ENCODE measurements around the gene C14orf93.
A peak's percentile ranks its signal among the peaks of the same experiment; 100 is the strongest.

C14orf93 gene

DNA sequence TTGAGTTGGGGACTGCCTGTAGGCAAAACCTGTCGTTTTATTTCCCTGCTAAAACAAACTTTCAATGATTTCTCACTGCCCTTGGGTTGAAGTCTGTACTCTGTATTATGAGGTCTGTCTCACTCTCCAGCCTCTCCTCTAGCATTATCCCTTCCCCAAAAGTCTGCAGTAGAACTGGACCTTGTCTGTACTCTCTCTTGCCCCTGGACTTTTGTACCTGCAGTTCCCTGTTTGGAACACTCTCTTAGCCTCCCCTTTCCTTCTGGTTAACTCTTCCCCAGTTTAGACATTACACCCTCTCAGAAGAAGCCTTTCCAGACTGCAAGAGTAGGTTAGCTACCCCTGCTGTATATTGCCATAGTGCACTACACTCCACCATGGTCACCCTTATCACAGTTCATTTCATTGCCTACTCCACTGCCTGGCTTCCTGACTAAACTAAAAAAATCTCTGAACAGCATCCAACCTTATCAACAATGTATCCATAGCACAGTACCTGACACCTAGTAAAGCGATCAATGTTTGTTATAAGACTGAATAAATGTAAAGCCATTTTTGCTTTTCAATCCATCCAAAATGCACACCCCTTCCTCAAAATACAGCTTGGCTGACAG, 23.9 kb downstream of the C14orf93 start:
- TF ChIP-seq SIN3A (IDR thresholded peaks at IDR 0.05; ENCODE audit: borderline replicate concordance, insufficient read depth, low read length): no peak

DNA sequence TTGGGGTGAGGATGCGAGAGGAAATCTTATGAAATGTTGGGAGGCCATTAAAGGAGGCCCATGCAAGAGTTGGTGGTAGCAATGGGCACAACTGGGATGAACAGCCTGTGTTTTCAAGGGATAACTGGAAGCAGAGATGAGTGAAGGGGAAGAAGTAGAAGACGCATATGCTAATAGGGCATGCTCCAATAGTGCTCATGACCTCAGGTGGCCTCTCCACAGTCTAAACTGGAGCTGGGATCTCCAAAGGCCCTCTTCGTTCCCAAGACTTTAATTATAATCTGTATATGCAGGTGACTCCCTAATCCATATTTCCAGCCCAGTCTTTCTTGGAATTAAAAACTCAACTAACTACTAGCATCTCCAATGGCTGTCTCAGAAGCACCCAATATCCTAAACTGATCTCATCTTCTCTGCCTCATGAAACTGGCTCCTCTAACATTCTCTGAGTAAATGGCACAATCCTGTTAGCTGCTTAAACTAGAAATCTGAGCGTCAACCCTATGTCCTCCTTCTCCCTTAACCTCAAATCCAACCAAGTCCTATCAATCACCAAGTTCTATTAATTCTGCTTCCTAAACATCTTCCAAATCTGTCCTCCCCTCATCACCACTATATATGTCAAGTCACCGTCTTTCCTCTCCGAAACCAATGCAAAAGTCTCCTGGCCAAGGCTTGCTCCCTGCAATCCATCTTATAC, 24.8 kb downstream of the C14orf93 start:
- TF ChIP-seq, protein P1, sequence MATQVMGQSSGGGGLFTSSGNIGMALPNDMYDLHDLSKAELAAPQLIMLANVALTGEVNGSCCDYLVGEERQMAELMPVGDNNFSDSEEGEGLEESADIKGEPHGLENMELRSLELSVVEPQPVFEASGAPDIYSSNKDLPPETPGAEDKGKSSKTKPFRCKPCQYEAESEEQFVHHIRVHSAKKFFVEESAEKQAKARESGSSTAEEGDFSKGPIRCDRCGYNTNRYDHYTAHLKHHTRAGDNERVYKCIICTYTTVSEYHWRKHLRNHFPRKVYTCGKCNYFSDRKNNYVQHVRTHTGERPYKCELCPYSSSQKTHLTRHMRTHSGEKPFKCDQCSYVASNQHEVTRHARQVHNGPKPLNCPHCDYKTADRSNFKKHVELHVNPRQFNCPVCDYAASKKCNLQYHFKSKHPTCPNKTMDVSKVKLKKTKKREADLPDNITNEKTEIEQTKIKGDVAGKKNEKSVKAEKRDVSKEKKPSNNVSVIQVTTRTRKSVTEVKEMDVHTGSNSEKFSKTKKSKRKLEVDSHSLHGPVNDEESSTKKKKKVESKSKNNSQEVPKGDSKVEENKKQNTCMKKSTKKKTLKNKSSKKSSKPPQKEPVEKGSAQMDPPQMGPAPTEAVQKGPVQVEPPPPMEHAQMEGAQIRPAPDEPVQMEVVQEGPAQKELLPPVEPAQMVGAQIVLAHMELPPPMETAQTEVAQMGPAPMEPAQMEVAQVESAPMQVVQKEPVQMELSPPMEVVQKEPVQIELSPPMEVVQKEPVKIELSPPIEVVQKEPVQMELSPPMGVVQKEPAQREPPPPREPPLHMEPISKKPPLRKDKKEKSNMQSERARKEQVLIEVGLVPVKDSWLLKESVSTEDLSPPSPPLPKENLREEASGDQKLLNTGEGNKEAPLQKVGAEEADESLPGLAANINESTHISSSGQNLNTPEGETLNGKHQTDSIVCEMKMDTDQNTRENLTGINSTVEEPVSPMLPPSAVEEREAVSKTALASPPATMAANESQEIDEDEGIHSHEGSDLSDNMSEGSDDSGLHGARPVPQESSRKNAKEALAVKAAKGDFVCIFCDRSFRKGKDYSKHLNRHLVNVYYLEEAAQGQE (IDR thresholded peaks at IDR 0.05; ENCODE audit: insufficient read depth in 1 of 2, low read depth in 2 of 2, low read length in 2 of 2): no peak
- TF ChIP-seq SIN3A (IDR thresholded peaks at IDR 0.05; ENCODE audit: borderline replicate concordance, insufficient read depth, low read length): no peak

- TF ChIP-seq POLR2AphosphoS5 (IDR thresholded peaks at IDR 0.05; ENCODE audit: low read depth, low read length) (no peak), SIN3A (IDR thresholded peaks at IDR 0.05; ENCODE audit: borderline replicate concordance, insufficient read depth, low read length) (peak; percentile 12; the same call in 1 of the 2 replicates), FOXP2 (optimal IDR thresholded peaks at IDR 0.05; ENCODE audit: borderline replicate concordance, extremely low read depth, extremely low read length, insufficient read depth) (peak; percentile 39), TAF1 (IDR thresholded peaks at IDR 0.05; ENCODE audit: borderline replicate concordance, insufficient read depth, low read length) (peak; percentile 45; the same call in 1 of the 2 replicates)
- TF ChIP-seq, protein P1 (IDR thresholded peaks at IDR 0.05; ENCODE audit: insufficient read depth in 1 of 2, low read depth in 2 of 2, low read length in 2 of 2): no peak
These were observed 27.3 kb downstream of the C14orf93 start, which contains the start of gene AJUBA for GRCh38 chr14:22982477-22983245. Gene AJUBA, minus strand, starts transcription at chr14:22982551. Its CDS starts 285 bp downstream, at chr14:22982266.

DNA sequence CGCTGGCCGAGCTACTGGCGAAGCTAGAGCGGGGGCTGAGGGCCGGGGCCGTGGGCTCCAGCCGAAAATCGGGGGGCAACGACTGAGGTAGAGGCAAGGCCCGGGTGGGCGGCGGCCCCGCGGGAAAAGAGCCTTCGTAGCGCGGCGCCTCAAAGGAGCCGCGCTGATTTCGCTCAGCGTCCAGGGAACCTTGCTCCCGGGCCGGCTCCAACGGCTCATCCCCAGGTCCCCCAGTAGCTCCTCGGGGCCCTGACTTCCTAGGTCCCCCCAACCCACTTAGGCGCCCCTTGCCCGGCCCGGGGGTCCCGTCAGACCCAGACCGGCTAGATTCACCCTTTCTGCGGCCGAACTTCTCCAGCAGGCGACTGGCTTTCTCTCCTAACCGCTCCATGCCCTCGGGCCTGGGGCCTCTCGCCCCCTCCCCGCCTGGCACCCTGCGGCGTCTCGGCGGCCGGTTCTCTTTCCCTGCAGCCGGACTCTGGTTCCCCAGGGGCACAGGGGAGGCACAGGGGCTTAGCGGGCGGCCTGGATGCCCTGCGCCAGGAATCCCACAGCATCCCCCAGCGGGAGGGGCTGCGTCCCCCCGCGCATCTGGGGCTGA, 28.0 kb downstream of the C14orf93 start:
- TF ChIP-seq POLR2AphosphoS5 (IDR thresholded peaks at IDR 0.05; ENCODE audit: low read depth, low read length) (no peak), TAF1 (IDR thresholded peaks at IDR 0.05; ENCODE audit: borderline replicate concordance, insufficient read depth, low read length) (no peak), SIN3A (IDR thresholded peaks at IDR 0.05; ENCODE audit: borderline replicate concordance, insufficient read depth, low read length) (no peak), FOXP2 (optimal IDR thresholded peaks at IDR 0.05; ENCODE audit: borderline replicate concordance, extremely low read depth, extremely low read length, insufficient read depth) (no peak)
- TF ChIP-seq, protein P1 (IDR thresholded peaks at IDR 0.05; ENCODE audit: insufficient read depth in 1 of 2, low read depth in 2 of 2, low read length in 2 of 2): no peak

GRCh38 chr14:22981090-22981875, 28.7 kb downstream of the C14orf93 start:
- TF ChIP-seq SIN3A (IDR thresholded peaks at IDR 0.05; ENCODE audit: borderline replicate concordance, insufficient read depth, low read length) (no peak), POLR2AphosphoS5 (IDR thresholded peaks at IDR 0.05; ENCODE audit: low read depth, low read length) (no peak), FOXP2 (optimal IDR thresholded peaks at IDR 0.05; ENCODE audit: borderline replicate concordance, extremely low read depth, extremely low read length, insufficient read depth) (no peak), TAF1 (IDR thresholded peaks at IDR 0.05; ENCODE audit: borderline replicate concordance, insufficient read depth, low read length) (no peak)
- TF ChIP-seq, protein P1 (IDR thresholded peaks at IDR 0.05; ENCODE audit: insufficient read depth in 1 of 2, low read depth in 2 of 2, low read length in 2 of 2): no peak

Measured in PFSK-1 (cell line).